HG03520 (cell line): ENCODE results near the gene GUCY2F.

Experiments
- ATAC-seq: cut with Tn5 transposase; IDR thresholded peaks from one replicate; pipeline ENCODE4 v1.9.1; 2021; ENCODE audit warnings: mild to moderate bottlenecking, moderate library complexity; ENCODE audit not compliant: unreplicated experiment

GUCY2F gene

DNA sequence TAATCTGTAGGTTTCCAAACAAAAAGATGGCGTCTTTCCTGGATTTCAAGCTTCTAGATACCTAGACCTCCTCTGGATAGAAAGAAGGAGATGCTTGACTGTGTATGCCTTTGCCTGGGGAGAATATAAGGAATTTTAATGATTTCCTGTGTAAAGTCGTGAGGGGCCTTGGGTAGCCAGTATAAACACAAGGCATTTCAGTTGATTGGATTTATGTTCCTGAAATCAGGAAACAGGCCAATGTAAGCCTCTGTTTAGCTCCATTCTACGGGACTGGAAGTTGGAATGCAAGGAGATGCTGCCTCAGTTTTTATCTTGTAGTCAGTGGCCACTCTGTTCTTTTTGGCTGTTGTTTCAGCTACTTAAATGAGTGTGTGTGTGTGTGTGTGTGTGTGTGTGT is 137.2 kb downstream of the GUCY2F start:
- no peak for ATAC-seq

- no peak for ATAC-seq
Observed at GRCh38 chrX:109344101-109344500, 137.8 kb downstream of the GUCY2F start.

DNA sequence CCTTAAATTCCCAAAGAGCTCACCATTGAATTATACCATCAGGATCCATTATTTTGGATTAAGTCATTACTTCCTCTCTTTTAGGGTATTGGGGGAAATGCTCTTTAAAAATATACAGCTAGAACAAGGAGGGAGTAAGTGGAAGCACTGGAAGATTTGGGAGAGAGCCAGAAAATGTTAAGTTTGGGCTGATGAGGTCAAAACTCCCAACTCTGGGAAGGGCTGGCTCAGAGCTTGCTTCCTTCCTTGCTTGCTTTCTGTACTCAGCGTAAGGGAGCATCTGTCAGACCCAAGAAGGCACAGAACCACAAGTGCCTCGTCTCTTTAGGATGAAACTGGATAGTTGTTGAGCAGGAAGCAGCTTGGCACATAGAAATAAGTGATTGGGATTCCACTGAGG is 138.2 kb downstream of the GUCY2F start:
- no peak for ATAC-seq

GRCh38 chrX:109336141-109336540 is 145.7 kb downstream of the GUCY2F start:
- ATAC-seq, result no peak

GRCh38 chrX:109327251-109327650 is 154.6 kb downstream of the GUCY2F start:
- ATAC-seq, result no peak
